ENCODE measurements around the gene RSPH1.

DNA sequence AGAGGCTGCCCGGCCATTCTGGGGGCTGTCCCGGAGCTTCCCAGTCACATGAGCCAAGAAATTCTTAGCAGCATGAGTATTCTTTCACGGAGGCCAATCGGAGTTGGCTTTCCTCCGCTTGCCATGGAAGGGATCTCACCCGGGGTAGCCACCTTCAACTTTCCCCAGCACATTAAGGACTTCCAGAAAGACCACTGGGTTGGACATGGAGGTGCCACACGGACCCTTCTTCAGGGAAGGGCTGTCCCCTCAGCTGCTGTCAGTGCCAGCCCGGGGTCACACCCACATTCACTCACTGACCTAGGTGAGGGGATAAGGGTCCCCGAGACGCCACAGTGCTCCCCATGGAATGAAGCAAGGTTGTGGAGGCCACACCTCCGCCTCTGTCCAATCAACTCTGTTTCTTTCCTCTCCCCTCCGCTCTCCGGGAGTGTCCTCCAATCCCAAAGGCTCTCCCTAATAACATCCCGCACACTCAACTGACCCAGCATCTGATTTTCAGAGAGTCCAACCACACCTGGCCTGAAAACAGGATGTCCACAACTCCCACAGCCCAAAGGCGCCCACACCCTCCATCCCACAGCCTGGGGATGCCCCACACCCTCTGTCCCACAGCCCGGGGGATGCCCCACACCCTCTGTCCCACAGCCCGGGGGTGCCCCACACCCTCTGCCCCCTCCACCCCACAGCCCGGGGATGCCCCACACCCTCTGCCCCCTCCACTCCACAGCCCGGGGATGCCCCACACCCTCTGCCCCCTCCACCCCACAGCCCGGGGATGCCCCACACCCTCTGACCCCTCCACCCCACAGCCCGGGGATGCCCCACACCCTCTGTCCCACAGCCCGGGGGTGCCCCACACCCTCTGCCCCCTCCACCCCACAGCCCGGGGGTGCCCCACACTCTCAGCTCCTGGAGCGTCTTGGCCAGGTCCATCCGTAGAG, 19.4 kb downstream of the RSPH1 start:
- TF ChIP-seq POLR2A (IDR thresholded peaks at IDR 0.05), result no peak
- TF ChIP-seq, protein P1, sequence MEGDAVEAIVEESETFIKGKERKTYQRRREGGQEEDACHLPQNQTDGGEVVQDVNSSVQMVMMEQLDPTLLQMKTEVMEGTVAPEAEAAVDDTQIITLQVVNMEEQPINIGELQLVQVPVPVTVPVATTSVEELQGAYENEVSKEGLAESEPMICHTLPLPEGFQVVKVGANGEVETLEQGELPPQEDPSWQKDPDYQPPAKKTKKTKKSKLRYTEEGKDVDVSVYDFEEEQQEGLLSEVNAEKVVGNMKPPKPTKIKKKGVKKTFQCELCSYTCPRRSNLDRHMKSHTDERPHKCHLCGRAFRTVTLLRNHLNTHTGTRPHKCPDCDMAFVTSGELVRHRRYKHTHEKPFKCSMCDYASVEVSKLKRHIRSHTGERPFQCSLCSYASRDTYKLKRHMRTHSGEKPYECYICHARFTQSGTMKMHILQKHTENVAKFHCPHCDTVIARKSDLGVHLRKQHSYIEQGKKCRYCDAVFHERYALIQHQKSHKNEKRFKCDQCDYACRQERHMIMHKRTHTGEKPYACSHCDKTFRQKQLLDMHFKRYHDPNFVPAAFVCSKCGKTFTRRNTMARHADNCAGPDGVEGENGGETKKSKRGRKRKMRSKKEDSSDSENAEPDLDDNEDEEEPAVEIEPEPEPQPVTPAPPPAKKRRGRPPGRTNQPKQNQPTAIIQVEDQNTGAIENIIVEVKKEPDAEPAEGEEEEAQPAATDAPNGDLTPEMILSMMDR (IDR thresholded peaks at IDR 0.05), result no peak
